ENCODE results near the gene MSL3B.

The MSL3B gene

GRCh38 chr2:233838726-233839446 is 29.3 kb downstream of the MSL3B start:
- in situ Hi-C loops (cut with HindIII; ENCODE audit: low pct_unique_long_range_greater_than_20kb, low sequenced_read_pairs) = no loop called here
- DNase-seq (ENCODE audit: low read depth) = no peak

GRCh38 chr2:233838251-233838650 is 29.9 kb downstream of the MSL3B start:
- DNase-seq (ENCODE audit: low read depth) = no peak
- in situ Hi-C loops (cut with HindIII; ENCODE audit: low pct_unique_long_range_greater_than_20kb, low sequenced_read_pairs) = no loop called here

- in situ Hi-C loops (cut with HindIII; ENCODE audit: low pct_unique_long_range_greater_than_20kb, low sequenced_read_pairs) = no loop called here
- no peak for DNase-seq (ENCODE audit: low read depth)
Observed at GRCh38 chr2:233837694-233838229, 30.4 kb downstream of the MSL3B start.

GRCh38 chr2:233836359-233836758 is 31.8 kb downstream of the MSL3B start:
- DNase-seq (ENCODE audit: low read depth) = no peak
- in situ Hi-C loops (cut with HindIII; ENCODE audit: low pct_unique_long_range_greater_than_20kb, low sequenced_read_pairs) = no loop called here

GRCh38 chr2:233835230-233836186 is 32.7 kb downstream of the MSL3B start:
- no peak for DNase-seq (ENCODE audit: low read depth)
- in situ Hi-C loops (cut with HindIII; ENCODE audit: low pct_unique_long_range_greater_than_20kb, low sequenced_read_pairs) = no loop called here

GRCh38 chr2:233833345-233833744 is 34.8 kb downstream of the MSL3B start:
- DNase-seq (ENCODE audit: low read depth) = no peak
- in situ Hi-C loops (cut with HindIII; ENCODE audit: low pct_unique_long_range_greater_than_20kb, low sequenced_read_pairs) = no loop called here

GRCh38 chr2:233832869-233833311 is 35.3 kb downstream of the MSL3B start:
- peak; percentile 62 for DNase-seq (ENCODE audit: low read depth)
- in situ Hi-C loops (cut with HindIII; ENCODE audit: low pct_unique_long_range_greater_than_20kb, low sequenced_read_pairs) = no loop called here

GRCh38 chr2:233832414-233832813 is 35.8 kb downstream of the MSL3B start:
- no peak for DNase-seq (ENCODE audit: low read depth)
- in situ Hi-C loops (cut with HindIII; ENCODE audit: low pct_unique_long_range_greater_than_20kb, low sequenced_read_pairs) = no loop called here

- in situ Hi-C loops (cut with HindIII; ENCODE audit: low pct_unique_long_range_greater_than_20kb, low sequenced_read_pairs) = no loop called here
- no peak for DNase-seq (ENCODE audit: low read depth)
Observed at GRCh38 chr2:233831861-233832260, 36.3 kb downstream of the MSL3B start.

GRCh38 chr2:233831011-233831721 is 37.0 kb downstream of the MSL3B start:
- in situ Hi-C loops (cut with HindIII; ENCODE audit: low pct_unique_long_range_greater_than_20kb, low sequenced_read_pairs) = no loop called here

GRCh38 chr2:233830111-233830802 is 37.9 kb downstream of the MSL3B start:
- in situ Hi-C loops (cut with HindIII; ENCODE audit: low pct_unique_long_range_greater_than_20kb, low sequenced_read_pairs) = no loop called here
- DNase-seq (ENCODE audit: low read depth) = no peak

More at GRCh38 chr2:233831011-233831721, 37.0 kb downstream of the MSL3B start:
- DNase-seq (ENCODE audit: low read depth) = no peak

GRCh38 chr2:233829193-233830110 is 38.7 kb downstream of the MSL3B start:
- DNase-seq (ENCODE audit: low read depth) = no peak
- in situ Hi-C loops (cut with HindIII; ENCODE audit: low pct_unique_long_range_greater_than_20kb, low sequenced_read_pairs) = no loop called here

- no peak for DNase-seq (ENCODE audit: low read depth)
- in situ Hi-C loops (cut with HindIII; ENCODE audit: low pct_unique_long_range_greater_than_20kb, low sequenced_read_pairs) = no loop called here
Observed at GRCh38 chr2:233828546-233829192, 39.5 kb downstream of the MSL3B start.

- DNase-seq (ENCODE audit: low read depth) = no peak
- in situ Hi-C loops (cut with HindIII; ENCODE audit: low pct_unique_long_range_greater_than_20kb, low sequenced_read_pairs) = no loop called here
Observed at GRCh38 chr2:233824373-233824772, 43.8 kb downstream of the MSL3B start.

- in situ Hi-C loops (cut with HindIII; ENCODE audit: low pct_unique_long_range_greater_than_20kb, low sequenced_read_pairs) = no loop called here
- DNase-seq (ENCODE audit: low read depth) = no peak
Observed at GRCh38 chr2:233823731-233824121, 44.5 kb downstream of the MSL3B start.

Data from Caki2 (cell line).